Naive thymus-derived CD4-positive, alpha-beta T cell (primary cell): ENCODE data around the gene HIC1. TPM values are rescaled to one million over a fixed set of nuclear protein-coding genes. Genes with fewer than 3 reads are reported as not detected.

Experiments used
- ATAC-seq: fragments of 150-1000 bp; cut with Tn5 transposase; 2 replicates; pipeline ENCODE4 v1.10.0; 2021; ENCODE audit warnings: mild to moderate bottlenecking, moderate library complexity
- CTCF ChIA-PET: fragments of 350-600 bp; sonication (Branson Sonifier 250); formaldehyde crosslinking; loops from one replicate; lab custom pipeline; 2021; ENCODE audit warnings: antibody characterized with exemption; lab: Charles Lee
- POLR2A ChIA-PET: fragments of 350-600 bp; sonication (Branson Sonifier 250); formaldehyde crosslinking; loops from one replicate; lab custom pipeline; 2021; ENCODE audit warnings: antibody characterized with exemption, inconsistent platforms; lab: Charles Lee
- DNase-seq, 9 donors: peaks; one replicate each; pipeline versions ENCODE4 v3.0.0 to v3.0.0-alpha.2; 2020 to 2022; ENCODE audit warnings: mixed read lengths in 1 of 9
- H3K27ac ChIP-seq: one replicate; pipeline ENCODE4 v1.7.0; 2013; ENCODE audit warnings: mild to moderate bottlenecking, low read depth, low read length, moderate library complexity
- H3K27me3 ChIP-seq, 2 donors: one replicate each; pipeline ENCODE4 v1.7.0; 2013; ENCODE audit warnings: low read length in 2 of 2, mild to moderate bottlenecking in 2 of 2, moderate library complexity in 2 of 2; ENCODE audit not compliant: control insufficient read depth in 2 of 2, insufficient read depth in 2 of 2
- H3K36me3 ChIP-seq, 3 experiments: 1 replicate in 2 of 3; 2 replicates in 1 of 3; pipeline ENCODE4 v1.7.0; 2013; ENCODE audit warnings: low read length in 3 of 3, mild to moderate bottlenecking in 3 of 3, moderate library complexity in 1 of 3; ENCODE audit not compliant: insufficient read depth in 3 of 3, control insufficient read depth in 2 of 3
- H3K4me1 ChIP-seq, 2 donors: one replicate each; pipeline ENCODE4 v1.7.0; 2013; ENCODE audit warnings: low read length in 2 of 2, mild to moderate bottlenecking in 2 of 2, moderate library complexity in 1 of 2; ENCODE audit not compliant: control insufficient read depth in 2 of 2, insufficient read depth in 2 of 2
- H3K4me3 ChIP-seq: 2 replicates; pipeline ENCODE4 v1.7.0; 2013; ENCODE audit warnings: mild to moderate bottlenecking, low read length
- H3K9me3 ChIP-seq, 3 experiments: 1 replicate in 2 of 3; 2 replicates in 1 of 3; pipeline ENCODE4 v1.7.0; 2013; ENCODE audit warnings: low read length in 3 of 3; ENCODE audit not compliant: control insufficient read depth in 2 of 3
- H3K27ac Mint-ChIP-seq, 9 donors: one replicate each; pipeline ENCODE4 v1.8.0; 2020 to 2022; ENCODE audit warnings: mixed read lengths in 9 of 9, mild to moderate bottlenecking in 8 of 9, moderate library complexity in 5 of 9, inconsistent platforms in 2 of 9
- H3K27me3 Mint-ChIP-seq, 5 donors: one replicate each; pipeline ENCODE4 v1.8.0; 2021 to 2022; ENCODE audit warnings: mixed read lengths in 5 of 5, mild to moderate bottlenecking in 1 of 5
- H3K36me3 Mint-ChIP-seq, 5 donors: one replicate each; pipeline ENCODE4 v1.8.0; 2020 to 2022; ENCODE audit warnings: mixed read lengths in 5 of 5, mild to moderate bottlenecking in 3 of 5, inconsistent platforms in 1 of 5
- H3K4me1 Mint-ChIP-seq, 7 donors: one replicate each; pipeline ENCODE4 v1.8.0; 2020 to 2022; ENCODE audit warnings: mixed read lengths in 7 of 7, mild to moderate bottlenecking in 3 of 7, inconsistent platforms in 1 of 7
- H3K4me3 Mint-ChIP-seq, 10 donors: one replicate each; pipeline ENCODE4 v1.8.0; 2020 to 2022; ENCODE audit warnings: mild to moderate bottlenecking in 10 of 10, mixed read lengths in 10 of 10, moderate library complexity in 6 of 10, inconsistent platforms in 2 of 10
- H3K9me3 Mint-ChIP-seq, 11 donors: one replicate each; pipeline ENCODE4 v1.8.0; 2020 to 2022; ENCODE audit warnings: mixed read lengths in 11 of 11, mild to moderate bottlenecking in 4 of 11, inconsistent platforms in 1 of 11, moderate library complexity in 1 of 11
- intact Hi-C, 2 donors: fragments of 100-400 bp; cut with micrococcal nuclease; formaldehyde crosslinking; loops; one replicate each; pipeline ENCODE4 v1.15.1; 2023
- polyA plus RNA-seq, 2 donors: library from polyadenylated mRNA; unstranded; fragments of 300-500 nt; fragmentation: Illumina TruSeq; gene quantifications; one replicate each; pipeline ENCODE4 v1.2.3, GENCODE V29; 2021
- total RNA-seq, 6 experiments: library from RNA in 5 of 6; stranded (reverse) in 5 of 6; gene quantifications; 1 replicate in 5 of 6; 2 replicates in 1 of 6; pipeline ENCODE4 v1.2.3 and lab custom pipeline; 2021 to 2026

The HIC1 gene
- total and polyA plus RNA-seq, 7 experiments from 2014 or later: 0.56 to 128 (median 1.7) TPM

- DNase-seq: no peak
- Mint-ChIP-seq H3K27ac (no peak overlapping the region), H3K4me3 (peak overlapping the region in 6 of 10 donors; percentile 25 to 68 (median 44)), H3K36me3 (peaks cover 0 to 3% (median 0%) of the 10 kb centered on the region in 5 donors), H3K4me1 (peaks cover 17 to 43% (median 29%) of the 10 kb centered on the region in 7 donors), H3K27me3 (peaks cover 9 to 40% (median 15%) of the 10 kb centered on the region in 5 donors), H3K9me3 (peaks cover 0 to 4% (median 0%) of the 10 kb centered on the region in 11 donors)
- H3K9me3 ChIP-seq: no peaks in the 10 kb centered on the region
- intact Hi-C loops: loop anchor here (5.0 to 10.0 kb wide), 2 partner anchors 154 to 381 kb away; partner anchors contain the start of genes RILP (in 1 of the 2) and SCARF1 (in 1 of the 2)
- no peak overlapping the region for H3K4me3 ChIP-seq
- ATAC-seq: no peak
- H3K4me1 ChIP-seq: peaks cover 20 to 27% of the 10 kb centered on the region in 2 donors
- peaks cover 0 to 18% (median 0%) of the 10 kb centered on the region in 3 experiments for H3K36me3 ChIP-seq
- peaks cover 0 to 10% of the 10 kb centered on the region in 2 donors for H3K27me3 ChIP-seq
- H3K27ac ChIP-seq: no peak overlapping the region
- ChIA-PET POLR2A (interaction anchor here (1.6 kb wide), 1 partner anchor 312 kb away, joined by 5 read pairs; no protein-coding TSS in a partner anchor), CTCF (no interaction called here)
These were observed 26.2 kb upstream of the HIC1 start for GRCh38 chr17:2028737-2029136.

GRCh38 chr17:2029911-2030778, 24.8 kb upstream of the HIC1 start, which contains the start of gene DPH1:
Gene DPH1, plus strand, starts transcription at chr17:2030153. Its CDS starts 17 bp downstream, at chr17:2030170.
- Mint-ChIP-seq H3K4me3 (peak within 1 kb of the TSS; percentile 92 to 99 (median 96)), H3K36me3 (peaks cover 0 to 3% (median 0%) of the 10 kb centered on the region in 5 donors), H3K9me3 (peaks cover 0 to 4% (median 0%) of the 10 kb centered on the region in 11 donors), H3K27me3 (peaks cover 9 to 38% (median 15%) of the 10 kb centered on the region in 5 donors), H3K27ac (peak within 1 kb of the TSS; percentile 65 to 96 (median 89)), H3K4me1 (peaks cover 17 to 43% (median 29%) of the 10 kb centered on the region in 7 donors)
- DNase-seq: peak; percentile 72 to 88 (median 83)
- peak within 1 kb of the TSS; percentile 95 for H3K4me3 ChIP-seq
- peak; percentile 93 for ATAC-seq
- H3K27ac ChIP-seq: peak within 1 kb of the TSS; percentile 85
- ChIA-PET CTCF (interaction anchor here (1.0 kb wide), 1 partner anchor 11 kb away, joined by 4 read pairs; no protein-coding TSS in a partner anchor), POLR2A (interaction anchor here (0.6 to 1.6 kb wide), 5 partner anchors 8 to 314 kb away, joined by 3 to 5 read pairs (median 4); no protein-coding TSS in a partner anchor)
- peaks cover 0 to 4% of the 10 kb centered on the region in 2 donors for H3K27me3 ChIP-seq
- peaks cover 13 to 27% of the 10 kb centered on the region in 2 donors for H3K4me1 ChIP-seq
- peaks cover 0 to 23% (median 0%) of the 10 kb centered on the region in 3 experiments for H3K36me3 ChIP-seq
- intact Hi-C loops: loop anchor here (1.0 to 10.0 kb wide), 10 partner anchors 11 to 383 kb away; partner anchors contain the start of genes RILP (in 1 of the 2), RPA1 (in 1 of the 2), SCARF1 (in 1 of the 2) and SMYD4 (in 1 of the 2)
- no peaks in the 10 kb centered on the region for H3K9me3 ChIP-seq

- ChIA-PET POLR2A (interaction anchor here (0.6 to 1.2 kb wide), 3 partner anchors 10 to 272 kb away, joined by 3 to 5 read pairs (median 4); no protein-coding TSS in a partner anchor), CTCF (interaction anchor here (1.0 kb wide), 1 partner anchor 11 kb away, joined by 4 read pairs; no protein-coding TSS in a partner anchor)
- ATAC-seq (no peak), DNase-seq (peak in 1 of 9 donors; percentile 41)
- Histone ChIP-seq H3K4me1 (peaks cover 13 to 24% of the 10 kb centered on the region in 2 donors), H3K36me3 (peaks cover 0 to 28% (median 0%) of the 10 kb centered on the region in 3 experiments), H3K9me3 (no peaks in the 10 kb centered on the region), H3K27me3 (peaks cover 0 to 4% of the 10 kb centered on the region in 2 donors), H3K4me3 (peak overlapping the region; percentile 95), H3K27ac (peak overlapping the region; percentile 85)
- H3K36me3 Mint-ChIP-seq: peaks cover 0 to 3% (median 0%) of the 10 kb centered on the region in 5 donors
- peaks cover 0 to 4% (median 0%) of the 10 kb centered on the region in 11 donors for H3K9me3 Mint-ChIP-seq
- H3K27ac Mint-ChIP-seq: peak overlapping the region; percentile 65 to 96 (median 89)
- peak overlapping the region; percentile 92 to 99 (median 96) for H3K4me3 Mint-ChIP-seq
- H3K27me3 Mint-ChIP-seq: peaks cover 8 to 32% (median 15%) of the 10 kb centered on the region in 5 donors
- H3K4me1 Mint-ChIP-seq: peaks cover 13 to 43% (median 29%) of the 10 kb centered on the region in 7 donors
- intact Hi-C loops: loop anchor here (1.0 to 5.0 kb wide), 8 partner anchors 11 to 314 kb away; partner anchors contain the start of genes RPA1 (in 1 of the 2) and SMYD4 (in 1 of the 2)
These were observed 24.1 kb upstream of the HIC1 start for GRCh38 chr17:2030779-2031163.

GRCh38 chr17:2033153-2033552, 21.8 kb upstream of the HIC1 start:
- Mint-ChIP-seq H3K36me3 (peaks cover 0 to 12% (median 0%) of the 10 kb centered on the region in 5 donors), H3K4me3 (peak overlapping the region in 6 of 10 donors; percentile 4 to 58 (median 20)), H3K9me3 (no peaks in the 10 kb centered on the region), H3K27ac (no peak overlapping the region), H3K27me3 (peaks cover 0 to 11% (median 0%) of the 10 kb centered on the region in 5 donors), H3K4me1 (peaks cover 7 to 39% (median 23%) of the 10 kb centered on the region in 7 donors)
- intact Hi-C loops: loop anchor here in 1 of 2 donors (5.0 kb wide), 1 partner anchor 201 kb away; the partner anchor contains the start of gene RPA1
- POLR2A ChIA-PET: interaction anchor here (1.0 kb wide), 2 partner anchors 8 kb away, joined by 3 to 4 read pairs; partner anchors contain the start of genes OVCA2 and RTN4RL1
- Histone ChIP-seq H3K36me3 (peaks cover 0 to 52% (median 15%) of the 10 kb centered on the region in 3 experiments), H3K9me3 (no peaks in the 10 kb centered on the region), H3K27ac (no peak overlapping the region), H3K27me3 (no peaks in the 10 kb centered on the region), H3K4me3 (no peak overlapping the region), H3K4me1 (peaks cover 9 to 20% of the 10 kb centered on the region in 2 donors)
- ATAC-seq (no peak), DNase-seq (no peak)
- CTCF ChIA-PET: no interaction called here

GRCh38 chr17:2034157-2034556, 20.7 kb upstream of the HIC1 start:
- Mint-ChIP-seq H3K4me3 (no peak overlapping the region), H3K9me3 (no peaks in the 10 kb centered on the region), H3K27ac (no peak overlapping the region), H3K4me1 (peaks cover 7 to 39% (median 23%) of the 10 kb centered on the region in 7 donors), H3K36me3 (peaks cover 0 to 18% (median 0%) of the 10 kb centered on the region in 5 donors), H3K27me3 (peaks cover 0 to under 1% (median 0%) of the 10 kb centered on the region in 5 donors)
- DNase-seq: no peak
- ATAC-seq: no peak
- Histone ChIP-seq H3K27me3 (no peaks in the 10 kb centered on the region), H3K27ac (no peak overlapping the region), H3K4me3 (no peak overlapping the region), H3K9me3 (no peaks in the 10 kb centered on the region), H3K4me1 (peaks cover 9 to 20% of the 10 kb centered on the region in 2 donors), H3K36me3 (peaks cover 0 to 59% (median 15%) of the 10 kb centered on the region in 3 experiments)
- CTCF ChIA-PET: no interaction called here
- intact Hi-C loops: loop anchor here in 1 of 2 donors (5.0 kb wide), 1 partner anchor 202 kb away; the partner anchor contains the start of gene RPA1
- POLR2A ChIA-PET: interaction anchor here (1.0 kb wide), 1 partner anchor 9 kb away, joined by 4 read pairs; the partner anchor contains the start of gene RTN4RL1
